H1 (cell line): ENCODE measurements around the gene AMT.

Experiments
- POLR2A ChIP-seq, 2 experiments: IDR thresholded peaks; 1 replicate in 1 of 2; 2 replicates in 1 of 2; pipeline ENCODE4 v1.6.1; 2011; ENCODE audit warnings: low read depth in 2 of 2, low read length in 2 of 2, mild to moderate bottlenecking in 2 of 2; ENCODE audit errors: control extremely low read depth in 1 of 2
- TF ChIP-seq, protein P1 (sequence below): IDR thresholded peaks from 2 replicates; pipeline ENCODE4 v1.6.1; 2011; ENCODE audit warnings: low read length, improper control_type of control experiment

DNA sequence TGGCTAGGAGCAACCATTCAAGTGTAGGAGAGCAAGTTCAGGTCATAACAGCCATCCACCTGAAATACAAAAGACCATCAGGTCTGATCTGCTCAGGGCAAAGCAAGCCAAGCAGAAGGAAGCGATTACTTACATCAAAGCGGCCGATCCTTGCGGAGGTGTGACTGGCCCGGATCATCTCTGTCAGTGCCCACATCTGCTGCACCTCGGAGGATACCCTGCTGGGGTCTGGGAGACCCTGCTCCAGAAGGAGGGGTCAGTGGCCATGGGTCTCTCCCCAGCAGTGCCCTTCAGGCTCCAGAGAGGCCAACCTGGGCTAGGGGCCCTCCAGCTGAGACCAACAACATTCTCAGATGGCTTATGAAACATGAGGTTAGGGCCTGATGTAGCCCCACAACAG lies 2.5 kb upstream of the AMT start:
- TF ChIP-seq POLR2A (IDR thresholded peaks at IDR 0.05; ENCODE audit: control extremely low read depth in 1 of 2, low read depth in 2 of 2, low read length in 2 of 2): no peak
- TF ChIP-seq, protein P1, sequence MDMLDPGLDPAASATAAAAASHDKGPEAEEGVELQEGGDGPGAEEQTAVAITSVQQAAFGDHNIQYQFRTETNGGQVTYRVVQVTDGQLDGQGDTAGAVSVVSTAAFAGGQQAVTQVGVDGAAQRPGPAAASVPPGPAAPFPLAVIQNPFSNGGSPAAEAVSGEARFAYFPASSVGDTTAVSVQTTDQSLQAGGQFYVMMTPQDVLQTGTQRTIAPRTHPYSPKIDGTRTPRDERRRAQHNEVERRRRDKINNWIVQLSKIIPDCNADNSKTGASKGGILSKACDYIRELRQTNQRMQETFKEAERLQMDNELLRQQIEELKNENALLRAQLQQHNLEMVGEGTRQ: no peak
